K562 (cell line): ENCODE data around the gene RIPK4.

ENCODE experiments used
- BHLHE40 ChIP-seq: IDR thresholded peaks from 2 replicates; pipeline ENCODE4 v1.6.1; 2011; ENCODE audit warnings: low read length, improper control_type of control experiment
- MAFK ChIP-seq: IDR thresholded peaks from 2 replicates; pipeline ENCODE4 v1.6.1; 2011; ENCODE audit warnings: low read length, improper control_type of control experiment
- NR3C1 ChIP-seq: sonication (generic); formaldehyde crosslinking; IDR thresholded peaks from 2 replicates; pipeline ENCODE4 v1.8.1; 2022; ENCODE audit warnings: missing genetic modification reagents
- POLR2AphosphoS5 ChIP-seq: IDR thresholded peaks from 2 replicates; pipeline ENCODE4 v1.6.1; 2011; ENCODE audit warnings: mild to moderate bottlenecking, low read depth, low read length, moderate library complexity; ENCODE audit not compliant: control insufficient read depth, insufficient read depth
- SRSF1 ChIP-seq: fragments of 200-400 bp; formaldehyde crosslinking; IDR thresholded peaks from 2 replicates; pipeline ENCODE4 v1.6.1; 2017; ENCODE audit warnings: mild to moderate bottlenecking, low read depth, low read length, moderate library complexity
- ZHX1 ChIP-seq: fragments of 150-350 bp; conservative IDR thresholded peaks from 2 replicates; pipeline ENCODE4 v1.6.1; 2014; ENCODE audit warnings: low read length
- ZNF175 ChIP-seq: fragments of 200-800 bp; sonication (Bioruptor generic); IDR thresholded peaks from 2 replicates; pipeline ENCODE4 v1.6.1; 2016; ENCODE audit warnings: low read depth, mild to moderate bottlenecking, missing genetic modification characterization, missing compliant biosample characterization
- TF ChIP-seq, protein P1 (sequence below), 3 experiments: IDR thresholded peaks in 2 of 3; conservative IDR thresholded peaks in 1 of 3; 2 replicates each; pipeline ENCODE4 v1.5.1; 2011 to 2012; ENCODE audit warnings: low read length in 3 of 3, mild to moderate bottlenecking in 3 of 3, control low read depth in 2 of 3, improper control_type of control experiment in 1 of 3, inconsistent platforms in 1 of 3, low read depth in 1 of 3, mixed read lengths in 1 of 3, moderate library complexity in 1 of 3; ENCODE audit not compliant: insufficient read depth in 2 of 3
- TF ChIP-seq, protein P2 (sequence below): sonication (generic); formaldehyde crosslinking; IDR thresholded peaks from 2 replicates; pipeline ENCODE4 v1.9.0; 2022; ENCODE audit warnings: mild to moderate bottlenecking, missing genetic modification reagents
- TF ChIP-seq, protein P3 (sequence below): sonication (generic); formaldehyde crosslinking; IDR thresholded peaks from 2 replicates; pipeline ENCODE4 v1.4.0; 2020; ENCODE audit warnings: mild to moderate bottlenecking, missing genetic modification reagents
- TF ChIP-seq, protein P4 (sequence below): sonication (generic); formaldehyde crosslinking; IDR thresholded peaks from 2 replicates; pipeline ENCODE4 v1.8.0; 2022; ENCODE audit warnings: missing genetic modification reagents, mild to moderate bottlenecking, moderate library complexity, borderline replicate concordance

GRCh38 chr21:41707960-41708330, 58.9 kb downstream of the RIPK4 start:
- no peak for TF ChIP-seq MAFK
- TF ChIP-seq, protein P1, sequence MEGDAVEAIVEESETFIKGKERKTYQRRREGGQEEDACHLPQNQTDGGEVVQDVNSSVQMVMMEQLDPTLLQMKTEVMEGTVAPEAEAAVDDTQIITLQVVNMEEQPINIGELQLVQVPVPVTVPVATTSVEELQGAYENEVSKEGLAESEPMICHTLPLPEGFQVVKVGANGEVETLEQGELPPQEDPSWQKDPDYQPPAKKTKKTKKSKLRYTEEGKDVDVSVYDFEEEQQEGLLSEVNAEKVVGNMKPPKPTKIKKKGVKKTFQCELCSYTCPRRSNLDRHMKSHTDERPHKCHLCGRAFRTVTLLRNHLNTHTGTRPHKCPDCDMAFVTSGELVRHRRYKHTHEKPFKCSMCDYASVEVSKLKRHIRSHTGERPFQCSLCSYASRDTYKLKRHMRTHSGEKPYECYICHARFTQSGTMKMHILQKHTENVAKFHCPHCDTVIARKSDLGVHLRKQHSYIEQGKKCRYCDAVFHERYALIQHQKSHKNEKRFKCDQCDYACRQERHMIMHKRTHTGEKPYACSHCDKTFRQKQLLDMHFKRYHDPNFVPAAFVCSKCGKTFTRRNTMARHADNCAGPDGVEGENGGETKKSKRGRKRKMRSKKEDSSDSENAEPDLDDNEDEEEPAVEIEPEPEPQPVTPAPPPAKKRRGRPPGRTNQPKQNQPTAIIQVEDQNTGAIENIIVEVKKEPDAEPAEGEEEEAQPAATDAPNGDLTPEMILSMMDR (IDR thresholded peaks at IDR 0.05 in 2 of 3, conservative IDR thresholded peaks at IDR 0.05 in 1 of 3; ENCODE audit: insufficient read depth in 2 of 3, low read depth in 1 of 3, low read length in 3 of 3) = no peak
- TF ChIP-seq ZNF175 = no peak
- no peak for TF ChIP-seq SRSF1
- TF ChIP-seq, protein P2, sequence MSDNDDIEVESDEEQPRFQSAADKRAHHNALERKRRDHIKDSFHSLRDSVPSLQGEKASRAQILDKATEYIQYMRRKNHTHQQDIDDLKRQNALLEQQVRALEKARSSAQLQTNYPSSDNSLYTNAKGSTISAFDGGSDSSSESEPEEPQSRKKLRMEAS (CRISPR knock-in tag) = no peak
- TF ChIP-seq, protein P3, sequence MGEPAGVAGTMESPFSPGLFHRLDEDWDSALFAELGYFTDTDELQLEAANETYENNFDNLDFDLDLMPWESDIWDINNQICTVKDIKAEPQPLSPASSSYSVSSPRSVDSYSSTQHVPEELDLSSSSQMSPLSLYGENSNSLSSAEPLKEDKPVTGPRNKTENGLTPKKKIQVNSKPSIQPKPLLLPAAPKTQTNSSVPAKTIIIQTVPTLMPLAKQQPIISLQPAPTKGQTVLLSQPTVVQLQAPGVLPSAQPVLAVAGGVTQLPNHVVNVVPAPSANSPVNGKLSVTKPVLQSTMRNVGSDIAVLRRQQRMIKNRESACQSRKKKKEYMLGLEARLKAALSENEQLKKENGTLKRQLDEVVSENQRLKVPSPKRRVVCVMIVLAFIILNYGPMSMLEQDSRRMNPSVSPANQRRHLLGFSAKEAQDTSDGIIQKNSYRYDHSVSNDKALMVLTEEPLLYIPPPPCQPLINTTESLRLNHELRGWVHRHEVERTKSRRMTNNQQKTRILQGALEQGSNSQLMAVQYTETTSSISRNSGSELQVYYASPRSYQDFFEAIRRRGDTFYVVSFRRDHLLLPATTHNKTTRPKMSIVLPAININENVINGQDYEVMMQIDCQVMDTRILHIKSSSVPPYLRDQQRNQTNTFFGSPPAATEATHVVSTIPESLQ (CRISPR knock-in tag) = no peak
- no peak for TF ChIP-seq ZHX1
- TF ChIP-seq BHLHE40 = no peak
- TF ChIP-seq POLR2AphosphoS5 = no peak
- TF ChIP-seq, protein P4, sequence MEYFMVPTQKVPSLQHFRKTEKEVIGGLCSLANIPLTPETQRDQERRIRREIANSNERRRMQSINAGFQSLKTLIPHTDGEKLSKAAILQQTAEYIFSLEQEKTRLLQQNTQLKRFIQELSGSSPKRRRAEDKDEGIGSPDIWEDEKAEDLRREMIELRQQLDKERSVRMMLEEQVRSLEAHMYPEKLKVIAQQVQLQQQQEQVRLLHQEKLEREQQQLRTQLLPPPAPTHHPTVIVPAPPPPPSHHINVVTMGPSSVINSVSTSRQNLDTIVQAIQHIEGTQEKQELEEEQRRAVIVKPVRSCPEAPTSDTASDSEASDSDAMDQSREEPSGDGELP (CRISPR knock-in tag) = no peak
- TF ChIP-seq NR3C1 (CRISPR knock-in tag) = no peak
